Large intestine (tissue), 3 donors: ENCODE data around the gene ASF1B. TPM values are rescaled to one million over a fixed set of nuclear protein-coding genes. Genes with fewer than 3 reads are reported as not detected.

Source experiments
- DNase-seq, 2 donors: peaks; one replicate each; pipeline versions ENCODE4 v3.0.0 to v3.0.0-alpha.2; 2013
- H3K27ac ChIP-seq: one replicate; pipeline ENCODE4 v1.5.1; 2013; ENCODE audit warnings: low read length
- H3K27me3 ChIP-seq: 2 replicates; pipeline ENCODE4 v1.6.1; 2013; ENCODE audit warnings: low read length; ENCODE audit not compliant: control insufficient read depth, insufficient read depth
- H3K36me3 ChIP-seq: 2 replicates; pipeline ENCODE4 v1.6.1; 2013; ENCODE audit warnings: low read length; ENCODE audit not compliant: control insufficient read depth, insufficient read depth
- H3K4me1 ChIP-seq: one replicate; pipeline ENCODE4 v1.6.1; 2013; ENCODE audit warnings: low read length; ENCODE audit not compliant: control insufficient read depth, insufficient read depth
- H3K4me3 ChIP-seq: one replicate; pipeline ENCODE4 v1.5.1; 2013; ENCODE audit warnings: low read length
- H3K9me3 ChIP-seq: one replicate; pipeline ENCODE4 v1.6.1; 2013; ENCODE audit warnings: mild to moderate bottlenecking, low read depth, low read length, moderate library complexity; ENCODE audit not compliant: control insufficient read depth
- WGBS: methylation state at CpG from one replicate; pipeline ENCODE4 v1.1.5; 2013; ENCODE audit warnings: low lambda C conversion rate; ENCODE audit not compliant: insufficient coverage; 5-methylcytosine and 5-hydroxymethylcytosine counted together
- polyA plus RNA-seq: library from polyadenylated mRNA; unstranded; fragments of 120-200 nt; gene quantifications from one replicate; pipeline ENCODE4 v1.2.1, GENCODE V29; 2013

ASF1B gene
- polyA plus RNA-seq, 1 donor, result 13.1 TPM

- H3K9me3 ChIP-seq, result peaks cover 3% of the 10 kb centered on the region
- H3K27ac ChIP-seq, result no peak overlapping the region
- no peak for DNase-seq
- peaks cover 2% of the 10 kb centered on the region for H3K27me3 ChIP-seq
- no peak overlapping the region for H3K4me3 ChIP-seq
- H3K36me3 ChIP-seq, result no peaks in the 10 kb centered on the region
- H3K4me1 ChIP-seq, result peaks cover 12% of the 10 kb centered on the region
- WGBS, result no CpG with 5 or more reads among the region's 43 CpGs
These were observed 65.9 kb downstream of the ASF1B start for GRCh38 chr19:14070268-14071050.

Other genes with a start within 250 kb of the ASF1B start
- gene BRME1, start 230.5 kb downstream of the ASF1B start, polyA plus RNA-seq, result 4.7 TPM
- 42.2 TPM for gene CC2D1A, start 230.4 kb downstream of the ASF1B start, polyA plus RNA-seq
- gene PODNL1, start 198.2 kb downstream of the ASF1B start, polyA plus RNA-seq, result 1.6 TPM
- gene DCAF15, start 184.1 kb downstream of the ASF1B start, polyA plus RNA-seq, result 26.8 TPM
- gene RFX1, start 130.3 kb downstream of the ASF1B start, polyA plus RNA-seq, result 17.1 TPM
- 0.31 TPM for gene RLN3, start 108.4 kb downstream of the ASF1B start, polyA plus RNA-seq
- gene IL27RA, start 104.8 kb downstream of the ASF1B start, polyA plus RNA-seq, result 6.4 TPM
- gene PALM3, start 74.5 kb downstream of the ASF1B start, polyA plus RNA-seq, result 2.3 TPM
- gene MISP3, start 63.8 kb downstream of the ASF1B start, polyA plus RNA-seq, result 12.3 TPM
- gene C19orf67, start 50.8 kb downstream of the ASF1B start, polyA plus RNA-seq, result 0.10 TPM
- gene SAMD1, start 45.8 kb downstream of the ASF1B start, polyA plus RNA-seq, result 40.1 TPM
- 66.7 TPM for gene PRKACA, start 18.8 kb downstream of the ASF1B start, polyA plus RNA-seq
- gene ADGRL1, start 69.6 kb upstream of the ASF1B start, polyA plus RNA-seq, result 25.6 TPM
- 54.3 TPM for gene ADGRE5, start 244.9 kb upstream of the ASF1B start, polyA plus RNA-seq